Skin epidermis (tissue), 12 donors: ENCODE measurements around the gene CADM1.

ENCODE experiments used
- H3K27ac ChIP-seq, 21 experiments: fragments of 200-600 bp; sonication (generic) in 11 of 21; one replicate each; pipeline ENCODE4 v1.5.0; 2020; ENCODE audit warnings: mild to moderate bottlenecking in 3 of 21, inconsistent platforms in 2 of 21, moderate library complexity in 2 of 21
- H3K4me3 ChIP-seq, 7 experiments: fragments of 200-600 bp; sonication (generic) in 2 of 7; one replicate each; pipeline ENCODE4 v1.5.0; 2020; ENCODE audit warnings: inconsistent platforms in 2 of 7, mild to moderate bottlenecking in 2 of 7, moderate library complexity in 1 of 7

Gene CADM1

DNA sequence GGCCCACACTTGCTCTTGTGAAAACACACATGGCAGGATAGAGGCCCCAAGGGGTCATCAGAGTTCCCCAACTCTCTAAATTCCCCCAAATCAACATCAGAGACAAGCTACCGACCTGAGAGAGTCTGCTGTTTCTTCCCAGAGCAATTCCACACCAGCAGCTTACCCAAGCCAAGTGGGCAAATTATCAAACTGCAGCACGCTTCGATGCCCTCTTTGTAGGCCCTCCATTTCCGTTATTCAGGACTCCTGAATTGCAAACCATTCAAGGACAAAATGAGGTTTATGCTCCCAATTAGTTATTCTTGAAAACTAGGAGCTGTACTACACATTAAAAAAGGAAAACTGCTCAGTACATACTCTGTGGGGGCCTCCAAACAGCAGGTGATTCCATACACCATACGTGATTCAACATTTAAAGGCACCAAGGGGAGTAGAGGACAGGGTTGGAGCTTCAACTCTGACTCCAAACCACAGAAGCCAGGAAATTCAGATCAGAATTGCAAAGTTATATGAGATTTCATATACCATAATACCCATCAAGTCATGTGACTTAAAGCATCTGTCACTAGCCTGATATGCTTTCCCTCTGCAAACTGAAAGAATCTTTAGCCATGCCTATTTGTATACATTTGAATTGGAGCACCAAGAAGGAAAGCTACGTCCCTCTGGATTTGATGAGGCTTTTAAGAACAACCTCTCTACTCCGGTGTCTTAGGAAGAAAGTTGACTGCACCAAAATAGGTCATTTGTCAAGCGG lies 234.8 kb downstream of the CADM1 start:
- Histone ChIP-seq H3K27ac (no peak overlapping the region), H3K4me3 (no peak overlapping the region)

DNA sequence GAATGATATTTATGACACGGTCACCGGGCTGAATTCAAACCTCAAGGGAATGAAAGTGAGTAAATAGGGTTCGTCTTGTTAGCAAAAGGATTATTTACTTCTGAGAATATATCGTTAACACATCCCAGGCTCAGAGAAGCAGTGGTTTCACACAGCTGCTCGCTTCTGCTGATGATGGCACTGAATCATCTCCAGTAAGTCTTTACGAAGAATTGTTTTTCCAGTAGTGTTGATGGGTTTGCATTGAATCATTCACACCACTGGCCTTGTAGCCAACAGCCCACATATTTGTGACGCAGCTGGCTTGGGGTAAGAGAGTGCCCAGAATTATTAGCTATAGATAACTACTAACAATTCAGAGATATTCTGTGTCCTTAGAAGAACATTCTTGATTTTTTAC lies 236.3 kb downstream of the CADM1 start:
- Histone ChIP-seq H3K27ac (no peak overlapping the region), H3K4me3 (no peak overlapping the region)

DNA sequence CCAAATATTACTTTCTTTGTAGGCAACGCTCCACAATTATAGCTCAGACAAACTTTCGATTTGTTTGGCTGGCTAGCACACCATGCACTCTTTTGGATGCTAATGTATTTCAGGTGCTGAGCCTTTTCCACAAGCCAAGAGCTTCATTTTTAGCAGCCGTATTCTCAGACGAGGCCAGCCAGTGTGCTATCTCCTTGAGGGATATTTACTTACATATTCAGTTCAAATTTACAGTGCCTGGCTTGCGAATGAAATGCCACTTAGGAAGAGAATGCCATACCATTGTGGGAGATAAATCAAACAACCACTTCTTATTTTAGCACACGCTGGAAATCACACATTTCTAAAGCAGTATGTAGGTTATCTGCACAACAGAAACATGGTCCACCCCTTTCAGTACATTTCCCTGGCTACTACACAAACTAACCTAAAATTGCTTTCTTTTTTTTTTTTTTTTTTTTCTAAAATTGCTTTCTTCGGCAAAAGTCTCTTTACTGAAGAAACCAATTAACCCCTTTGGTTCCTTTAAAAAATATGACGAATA lies 236.9 kb downstream of the CADM1 start:
- no peak overlapping the region for H3K4me3 ChIP-seq
- H3K27ac ChIP-seq, result no peak overlapping the region

DNA sequence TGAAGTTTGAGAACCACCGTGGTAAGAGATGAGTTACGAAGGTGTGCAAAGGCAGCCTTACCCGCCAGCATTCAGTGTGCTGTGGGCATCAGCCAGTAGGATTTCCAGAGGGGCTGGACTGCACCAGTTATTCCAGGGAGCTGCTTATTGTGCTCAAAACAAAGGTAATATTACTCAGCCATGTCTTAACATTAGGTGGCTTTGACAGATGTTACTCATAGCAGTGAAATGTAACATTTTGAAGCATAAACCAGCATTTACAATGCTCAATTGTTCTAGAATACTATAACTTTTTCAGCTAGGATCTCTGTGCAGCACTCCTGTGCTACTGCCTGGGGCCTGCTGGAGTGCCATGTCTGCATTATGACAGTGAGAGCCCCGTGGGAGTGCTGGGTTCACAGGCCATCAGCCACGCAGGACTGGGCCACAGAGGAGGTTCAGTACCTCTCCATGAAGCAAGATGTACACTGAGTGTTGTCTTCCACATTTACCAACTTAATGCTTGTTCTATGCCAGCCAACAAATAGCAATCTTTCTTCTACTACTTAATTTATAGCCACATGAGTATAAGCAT lies 238.1 kb downstream of the CADM1 start:
- Histone ChIP-seq H3K27ac (no peak overlapping the region), H3K4me3 (no peak overlapping the region)

DNA sequence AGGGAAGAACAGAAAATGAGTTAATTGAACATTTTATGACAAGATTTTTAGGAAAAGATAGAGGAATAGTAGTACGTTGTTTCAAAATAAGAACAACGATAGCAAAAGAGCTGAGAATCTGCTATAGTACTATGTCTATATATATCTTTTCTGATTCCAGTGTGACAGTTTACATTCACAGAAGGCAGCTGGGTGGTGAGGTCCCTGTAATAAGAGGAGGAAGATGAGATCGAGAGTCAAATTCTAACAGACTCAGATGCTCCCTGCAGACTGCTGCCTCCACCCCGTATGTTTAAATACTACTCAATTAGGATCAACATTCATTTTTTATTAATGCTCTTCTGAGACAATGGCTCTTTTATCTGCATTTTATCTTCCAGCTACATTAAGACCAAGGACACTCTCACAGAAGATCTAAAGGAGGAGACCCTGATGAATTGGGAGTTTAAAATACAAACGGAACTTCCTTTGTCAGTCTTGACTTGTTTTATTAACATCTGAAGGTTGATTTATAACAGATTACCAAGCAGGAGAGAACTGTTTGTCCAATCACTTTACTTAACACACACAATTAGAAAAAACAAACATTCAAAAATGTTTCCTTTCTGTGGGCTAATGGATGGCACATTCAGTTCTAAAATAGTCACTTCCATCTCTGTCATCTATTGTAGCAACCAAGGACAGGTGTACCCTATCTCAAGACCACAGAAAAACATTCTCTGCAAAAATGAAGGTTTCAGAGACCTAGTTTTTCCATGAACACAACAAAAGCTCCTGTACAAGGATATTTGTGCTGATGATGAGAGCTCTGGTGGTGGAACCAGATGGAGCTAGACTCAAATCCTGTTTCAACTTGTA lies 240.2 kb downstream of the CADM1 start:
- Histone ChIP-seq H3K27ac (no peak overlapping the region), H3K4me3 (no peak overlapping the region)

DNA sequence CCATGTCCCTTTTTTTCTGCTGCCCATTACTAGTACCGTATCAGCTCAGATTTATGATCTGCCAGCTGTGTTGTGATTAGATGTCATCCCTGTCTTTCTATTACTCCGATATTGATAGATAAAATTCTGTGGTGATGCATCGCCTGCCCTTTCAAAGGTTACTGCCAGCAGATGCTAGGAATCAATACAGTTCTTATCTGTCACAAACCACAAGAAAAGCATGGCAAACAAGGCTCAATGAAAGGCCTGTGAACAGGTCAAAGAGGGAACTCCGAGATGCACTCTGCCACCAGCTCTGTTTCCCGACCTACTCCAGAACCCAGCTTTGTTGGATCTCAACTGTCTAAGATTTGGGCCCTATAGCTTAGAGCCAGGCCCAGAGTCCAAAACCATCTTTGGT lies 246.0 kb downstream of the CADM1 start:
- no peak overlapping the region for H3K4me3 ChIP-seq
- H3K27ac ChIP-seq, result no peak overlapping the region

DNA sequence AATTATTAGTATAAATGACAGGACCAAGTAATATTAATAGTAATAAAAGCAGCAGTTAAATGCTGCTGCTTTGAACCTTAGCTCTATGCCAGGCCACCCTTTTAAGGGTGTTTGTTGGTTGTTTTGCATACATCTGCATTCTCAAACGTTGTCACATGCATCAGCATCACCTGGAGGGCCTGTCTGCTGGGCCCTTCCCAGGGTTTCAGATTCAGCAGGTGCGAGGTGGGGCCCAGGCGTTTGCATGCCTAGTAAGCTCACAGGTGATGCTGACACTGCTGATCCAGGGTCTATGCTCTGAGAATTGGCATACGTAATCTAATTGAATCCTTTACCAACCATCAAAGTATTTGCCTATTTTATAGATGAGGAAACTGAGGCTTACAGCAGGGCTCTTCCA lies 246.5 kb downstream of the CADM1 start:
- H3K27ac ChIP-seq, result peak overlapping the region in 1 of 21 experiments; percentile 42
- no peak overlapping the region for H3K4me3 ChIP-seq

DNA sequence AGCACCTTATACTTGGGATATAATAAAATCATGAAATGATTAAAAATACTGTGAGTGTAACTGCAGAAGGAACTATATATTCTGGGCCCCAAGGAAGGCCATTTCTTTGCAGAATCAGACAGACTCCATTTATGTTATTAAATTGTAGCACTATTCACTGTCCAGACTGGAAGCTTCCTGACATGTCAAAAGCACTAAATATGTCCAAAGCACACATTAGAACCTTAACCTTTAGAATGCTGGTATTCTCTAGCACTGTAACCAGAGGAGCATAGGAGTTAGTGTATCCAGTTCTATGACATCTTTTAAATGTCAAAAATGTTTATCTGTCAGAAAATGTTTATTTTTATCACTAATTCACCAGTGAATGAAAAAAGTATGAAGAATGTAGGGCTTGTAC lies 246.9 kb downstream of the CADM1 start:
- H3K27ac ChIP-seq, result peak overlapping the region in 1 of 21 experiments; percentile 42

DNA sequence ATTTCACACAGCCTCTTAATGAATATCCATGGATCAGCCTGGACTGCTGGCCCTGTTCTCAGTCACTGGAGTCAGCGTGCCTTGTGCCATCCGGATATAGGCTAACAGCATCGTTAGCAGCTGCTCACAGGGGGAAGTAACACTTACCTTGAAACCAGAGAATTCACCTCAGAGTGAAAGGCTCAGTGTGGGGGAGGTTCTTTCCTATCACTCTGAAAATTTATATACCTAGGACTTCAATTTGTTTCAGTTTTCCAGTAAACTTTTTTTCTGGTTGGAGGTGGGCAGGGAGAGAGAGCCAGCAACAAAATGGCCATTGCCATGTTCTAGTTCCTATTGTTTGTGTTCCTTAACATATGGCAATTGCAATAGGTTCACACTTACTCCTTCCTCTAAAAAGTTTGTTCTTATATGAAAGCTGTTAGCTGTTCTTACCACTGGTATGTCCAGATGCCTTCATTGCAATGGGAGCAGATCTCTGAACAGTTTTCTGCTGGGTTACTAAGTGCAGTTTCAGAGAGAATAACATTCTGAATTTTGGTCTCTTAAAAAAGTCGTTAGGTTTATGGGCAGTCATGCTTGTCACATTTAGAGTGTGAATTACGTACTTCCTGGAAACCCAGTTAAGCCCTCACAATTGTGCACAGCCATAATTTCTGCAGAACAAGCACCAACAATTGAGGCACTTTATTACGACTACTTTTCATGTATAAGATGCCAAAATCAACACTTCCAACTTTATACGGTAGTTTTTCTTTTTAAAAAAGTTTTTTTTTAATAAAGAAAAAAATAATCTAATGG lies 247.6 kb downstream of the CADM1 start:
- H3K4me3 ChIP-seq, result no peak overlapping the region
- peak overlapping the region in 3 of 21 experiments; percentile 8 to 61 (median 40) for H3K27ac ChIP-seq

More for the DNA sequence above, 246.9 kb downstream of the CADM1 start:
- no peak overlapping the region for H3K4me3 ChIP-seq

DNA sequence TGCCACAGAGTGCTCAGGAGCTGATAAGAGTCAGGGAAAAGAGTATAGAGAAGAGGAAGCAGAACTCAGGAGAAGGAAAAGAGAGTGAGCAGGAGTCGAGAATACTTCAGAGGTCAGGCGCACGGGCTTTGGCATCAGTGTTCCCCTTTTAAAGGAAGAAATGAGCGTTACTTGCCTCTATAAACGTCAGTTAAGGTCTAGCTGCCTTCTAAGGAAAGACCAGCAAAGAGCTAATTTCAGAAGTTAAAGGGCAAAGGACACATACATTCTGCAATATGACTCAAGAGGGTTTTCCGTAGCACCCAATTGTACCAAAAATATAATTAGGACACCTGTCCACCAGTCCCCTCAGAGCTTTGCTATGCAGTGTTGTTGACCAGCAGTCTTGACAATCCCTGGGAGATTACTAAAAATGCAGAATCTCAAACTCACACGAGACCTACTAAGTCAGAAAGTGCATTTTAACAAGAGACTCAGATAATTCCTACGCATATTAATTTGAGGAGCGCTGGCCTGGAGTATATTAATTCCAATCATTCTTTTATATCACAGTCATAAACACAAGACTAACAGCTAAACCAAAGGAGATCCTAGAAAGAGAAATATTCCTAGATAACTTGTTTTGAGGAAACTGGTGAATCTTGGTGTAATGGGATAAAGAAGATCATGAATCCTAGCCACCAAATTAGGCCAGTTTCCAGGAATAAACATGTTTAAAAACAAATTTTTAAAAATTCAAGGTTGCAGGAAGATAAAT lies 249.0 kb downstream of the CADM1 start:
- Histone ChIP-seq H3K27ac (peak overlapping the region in 1 of 21 experiments; percentile 61), H3K4me3 (no peak overlapping the region)

DNA sequence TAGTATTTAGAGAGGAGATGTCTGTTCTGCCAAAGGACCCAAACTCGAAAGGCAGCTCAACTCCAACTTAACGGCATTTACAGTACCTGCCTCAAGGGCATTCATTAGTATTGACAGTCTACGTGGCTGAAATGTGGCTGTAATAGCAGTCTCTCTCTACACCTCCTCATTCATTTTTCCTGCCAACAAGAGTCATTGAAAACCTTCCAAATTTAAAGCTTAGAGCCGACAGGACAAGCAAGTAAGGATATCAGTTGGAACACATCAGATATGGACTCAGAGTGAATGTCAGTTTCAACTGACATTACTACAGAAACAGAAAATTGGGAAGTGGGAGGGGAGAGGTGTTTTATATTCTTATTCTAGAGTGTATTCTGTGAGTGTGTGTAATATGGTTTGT lies 253.1 kb downstream of the CADM1 start:
- Histone ChIP-seq H3K27ac (no peak overlapping the region), H3K4me3 (no peak overlapping the region)

DNA sequence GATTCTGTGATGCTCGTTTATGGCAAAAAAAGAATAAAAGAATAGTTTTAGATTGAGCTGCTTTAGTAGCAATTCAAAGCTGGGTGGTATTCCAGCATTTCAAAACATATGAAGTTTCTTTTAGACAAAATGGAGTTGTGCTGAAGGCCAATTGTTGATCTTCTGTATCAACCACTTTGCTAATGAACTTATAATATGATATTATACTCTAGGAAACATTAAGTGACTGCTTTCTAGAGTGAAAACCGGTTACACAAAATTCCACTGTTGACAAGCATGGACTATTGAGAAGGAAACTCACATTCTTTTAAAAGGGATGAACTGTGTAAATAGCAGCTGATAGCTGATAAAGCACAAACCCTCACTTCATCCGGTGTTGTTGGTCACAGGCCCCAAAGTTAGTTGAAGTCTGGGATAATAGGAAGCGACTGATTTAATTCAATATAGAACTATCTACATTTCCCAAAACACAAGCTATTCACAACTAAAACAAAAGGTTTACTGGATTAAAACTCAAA lies 255.1 kb downstream of the CADM1 start:
- H3K27ac ChIP-seq, result no peak overlapping the region
- H3K4me3 ChIP-seq, result no peak overlapping the region

DNA sequence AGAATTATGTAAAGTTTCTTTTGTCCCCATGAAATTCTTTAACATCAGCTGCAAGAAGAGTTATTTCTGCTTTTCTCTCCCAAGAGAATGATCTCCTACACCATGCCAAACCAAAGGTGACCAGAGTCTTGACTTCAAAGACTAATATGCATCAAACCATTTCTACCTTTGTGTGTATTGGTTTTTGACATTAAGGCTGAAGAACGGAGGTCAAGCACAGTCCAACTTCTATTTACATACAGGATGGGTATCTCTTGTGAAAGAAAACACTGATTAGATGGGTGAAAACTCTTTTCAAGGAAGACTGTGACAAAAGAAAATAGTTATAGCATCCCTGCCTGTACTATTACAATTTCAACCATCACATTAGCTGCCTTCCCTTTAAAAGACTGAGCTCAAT lies 256.3 kb downstream of the CADM1 start:
- no peak overlapping the region for H3K4me3 ChIP-seq
- no peak overlapping the region for H3K27ac ChIP-seq

DNA sequence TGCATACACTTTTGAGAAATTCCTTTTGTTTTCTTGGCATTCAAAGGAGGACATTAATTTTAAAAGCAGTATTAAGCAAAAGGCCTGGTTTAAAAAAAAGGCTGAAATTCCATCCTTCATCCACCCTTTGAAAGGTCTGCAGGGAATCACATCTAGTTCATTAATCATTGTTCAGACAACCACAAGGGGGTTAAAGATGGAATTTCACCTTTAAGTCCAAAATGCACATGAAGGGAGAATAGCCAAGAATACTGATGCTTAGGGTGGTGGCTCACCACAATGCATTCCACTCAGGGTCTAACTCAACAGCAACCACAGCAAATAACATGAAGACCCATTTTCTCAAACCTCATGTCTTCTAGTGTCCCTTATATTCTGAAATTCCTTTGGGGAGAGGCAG lies 256.9 kb downstream of the CADM1 start:
- H3K27ac ChIP-seq, result no peak overlapping the region
- no peak overlapping the region for H3K4me3 ChIP-seq

DNA sequence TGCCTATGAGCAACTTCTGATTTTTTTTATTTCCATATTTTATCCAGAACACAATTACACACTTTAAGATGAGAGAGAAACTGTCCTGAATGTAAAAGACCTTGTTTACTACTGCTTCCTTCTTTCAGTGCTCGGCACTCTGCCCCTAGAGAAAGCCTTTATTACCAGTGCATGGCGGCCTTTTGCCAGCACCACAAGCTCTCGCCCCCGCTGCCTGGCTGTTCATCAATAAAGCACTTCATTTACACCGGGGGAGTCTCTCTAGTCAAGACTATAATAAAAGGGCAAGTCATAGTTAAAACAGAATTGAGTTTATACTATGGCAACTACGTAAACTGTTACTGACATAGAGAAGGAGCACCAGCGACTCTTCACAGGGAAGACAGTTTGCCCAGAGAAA lies 259.5 kb downstream of the CADM1 start:
- no peak overlapping the region for H3K4me3 ChIP-seq
- no peak overlapping the region for H3K27ac ChIP-seq

DNA sequence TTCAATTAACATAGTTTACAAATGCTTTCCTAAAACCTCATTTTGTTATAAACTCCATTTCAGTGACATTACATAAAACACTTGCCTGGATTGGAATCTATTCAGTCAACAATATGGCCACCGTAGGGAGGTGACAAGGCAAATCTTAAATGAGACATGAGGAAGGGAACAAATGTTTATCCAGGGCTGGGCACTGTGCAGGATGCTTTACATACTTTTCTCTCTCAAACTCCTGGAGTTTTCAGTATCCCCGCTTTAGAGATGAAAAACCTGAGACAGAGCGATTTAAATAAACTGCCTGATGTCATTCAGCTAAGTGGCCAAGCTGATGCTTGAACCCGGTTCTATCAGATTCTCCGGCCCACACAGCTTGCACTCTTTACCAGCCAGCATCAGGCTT lies 259.9 kb downstream of the CADM1 start:
- Histone ChIP-seq H3K27ac (no peak overlapping the region), H3K4me3 (no peak overlapping the region)

DNA sequence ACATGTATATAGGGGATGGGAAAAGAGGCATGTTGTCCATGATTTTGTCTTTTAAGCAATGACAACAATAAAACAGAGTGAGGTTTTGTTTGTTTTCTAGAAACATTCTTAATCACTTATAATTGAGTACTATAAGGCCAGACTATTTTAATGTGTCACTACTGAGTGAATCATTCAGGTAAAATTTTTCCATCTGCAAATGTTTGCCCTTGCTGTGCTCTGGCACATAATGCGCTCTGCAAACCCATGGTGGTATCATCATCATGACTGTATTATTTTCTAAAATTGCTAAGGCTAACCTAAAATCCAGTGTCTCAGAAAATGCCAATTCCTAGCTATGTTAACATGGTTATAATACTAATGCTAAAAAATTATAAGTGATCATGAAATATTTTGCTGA lies 261.2 kb downstream of the CADM1 start:
- Histone ChIP-seq H3K4me3 (no peak overlapping the region), H3K27ac (no peak overlapping the region)

DNA sequence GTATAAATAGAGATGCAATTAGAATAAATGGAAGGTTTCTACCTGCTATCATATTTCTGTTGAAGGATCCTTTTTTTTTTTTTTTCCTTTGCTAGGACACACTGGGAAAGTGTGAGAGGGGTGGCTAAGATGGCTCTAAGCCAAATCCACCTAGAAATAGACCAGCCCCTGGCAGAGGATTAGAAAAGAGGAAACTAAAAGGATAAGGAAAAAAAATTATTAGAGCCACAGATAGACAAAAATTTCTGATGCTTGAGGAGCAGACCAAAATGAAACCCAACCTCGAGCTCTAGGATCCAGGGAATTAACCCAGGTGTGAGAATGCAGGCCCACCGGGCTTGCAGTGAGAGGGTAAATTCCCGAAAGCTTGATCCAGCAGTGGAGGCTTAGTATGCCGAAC lies 262.3 kb downstream of the CADM1 start:
- Histone ChIP-seq H3K27ac (no peak overlapping the region), H3K4me3 (no peak overlapping the region)

DNA sequence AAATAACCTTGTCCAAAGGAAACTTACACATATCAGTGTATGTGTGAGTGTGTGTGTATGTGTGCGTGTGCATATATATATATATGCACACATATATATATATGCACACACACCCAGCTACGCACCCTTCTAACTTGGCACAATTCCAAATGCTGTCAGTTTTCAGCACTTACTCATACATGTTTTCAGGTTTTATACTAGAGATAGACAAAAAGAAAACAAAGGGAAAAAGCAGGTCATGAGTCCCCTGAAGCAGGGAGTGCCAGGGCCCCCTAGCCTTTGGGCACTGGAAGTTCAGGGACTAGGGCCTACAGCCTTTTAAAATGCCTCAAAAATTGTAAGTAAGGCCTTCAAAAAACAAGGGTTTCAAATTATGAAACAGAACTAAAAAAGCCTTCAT lies 265.4 kb downstream of the CADM1 start:
- Histone ChIP-seq H3K4me3 (no peak overlapping the region), H3K27ac (no peak overlapping the region)
